RWPE2 (cell line): Measurements from ENCODE around the gene FAM174C.

Experiments used
- ATAC-seq: fragments of 200-7000 bp; cut with Tn5 transposase; 3 replicates; pipeline ENCODE4 v1.9.1; 2021; ENCODE audit warnings: low read depth
- DNase-seq: peaks from one replicate; pipeline ENCODE4 v3.0.0-alpha.2; 2020; ENCODE audit warnings: low spot score
- H3K27ac ChIP-seq: fragments of 450-650 bp; 2 replicates; pipeline ENCODE4 v1.5.1; 2017; ENCODE audit warnings: mild to moderate bottlenecking; ENCODE audit not compliant: poor library complexity, severe bottlenecking
- H3K27me3 ChIP-seq: fragments of 250-450 bp; sonication (Bioruptor Pico); 2 replicates; pipeline ENCODE4 v1.5.1; 2021; ENCODE audit warnings: mild to moderate bottlenecking, moderate library complexity; ENCODE audit not compliant: insufficient read depth, poor library complexity, severe bottlenecking
- H3K36me3 ChIP-seq: fragments of 250-450 bp; sonication (Bioruptor Pico); 2 replicates; pipeline ENCODE4 v1.5.1; 2020; ENCODE audit warnings: low read depth, mild to moderate bottlenecking, moderate library complexity
- H3K4me1 ChIP-seq: fragments of 250-450 bp; sonication (Bioruptor Pico); 2 replicates; pipeline ENCODE4 v1.5.1; 2021; ENCODE audit warnings: mild to moderate bottlenecking, moderate library complexity; ENCODE audit not compliant: insufficient read depth, poor library complexity, severe bottlenecking
- H3K4me3 ChIP-seq: fragments of 250-450 bp; sonication (Bioruptor Pico); 2 replicates; pipeline ENCODE4 v1.5.1; 2021; ENCODE audit warnings: mild to moderate bottlenecking, moderate library complexity; ENCODE audit not compliant: severe bottlenecking
- H3K9me3 ChIP-seq: fragments of 250-450 bp; sonication (Bioruptor Pico); 2 replicates; pipeline ENCODE4 v1.5.1; 2021; ENCODE audit warnings: mild to moderate bottlenecking, moderate library complexity; ENCODE audit not compliant: severe bottlenecking
- TF ChIP-seq, protein P1 (sequence below): fragments of 450-650 bp; IDR thresholded peaks from one replicate; pipeline ENCODE4 v1.5.1; 2017; ENCODE audit warnings: mild to moderate bottlenecking, moderate library complexity; ENCODE audit not compliant: poor library complexity, severe bottlenecking

Gene FAM174C

DNA sequence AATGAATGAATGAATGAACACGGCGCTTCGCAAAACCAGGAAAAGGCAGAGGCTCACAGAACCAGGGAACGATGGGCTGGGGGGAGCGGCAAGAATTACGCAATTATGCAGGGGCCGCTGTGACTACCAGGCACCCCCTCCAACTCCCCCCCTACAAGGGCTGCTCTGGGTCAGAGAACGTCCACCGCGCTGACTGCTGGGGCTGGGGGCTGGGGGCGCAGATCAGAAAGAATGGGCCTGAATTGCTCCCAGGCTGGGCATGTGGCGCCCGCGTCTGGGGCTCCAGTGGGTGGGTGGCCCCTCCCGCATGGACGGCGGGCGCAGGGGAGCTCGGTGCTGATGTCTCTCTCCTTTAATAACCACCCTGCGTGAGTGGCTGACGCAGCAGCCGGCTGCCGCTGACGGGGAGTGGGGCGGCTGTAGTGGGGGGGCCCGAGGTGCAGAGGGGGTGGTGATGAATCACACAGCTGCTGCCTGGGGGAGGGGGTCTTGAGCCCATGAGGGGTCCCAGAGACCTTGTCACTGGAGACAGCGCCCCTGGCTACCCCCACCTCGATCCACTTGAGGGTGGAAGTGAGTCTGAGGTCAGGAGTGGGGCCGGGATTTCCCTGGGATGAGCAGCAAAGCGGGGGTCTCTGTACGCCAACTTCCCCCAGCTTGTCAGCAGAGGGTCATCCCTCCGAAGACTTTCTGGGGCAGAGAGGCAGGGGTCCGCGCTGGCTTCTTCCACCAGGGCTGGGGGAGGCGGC, 7.7 kb upstream of the FAM174C start:
- DNase-seq = no peak
- no peak for ATAC-seq
- peaks cover 28% of the 10 kb centered on the region for H3K36me3 ChIP-seq
- no peaks in the 10 kb centered on the region for H3K9me3 ChIP-seq
- H3K4me1 ChIP-seq = peaks cover 7% of the 10 kb centered on the region
- peak overlapping the region; percentile 33 for H3K4me3 ChIP-seq
- TF ChIP-seq, protein P1, sequence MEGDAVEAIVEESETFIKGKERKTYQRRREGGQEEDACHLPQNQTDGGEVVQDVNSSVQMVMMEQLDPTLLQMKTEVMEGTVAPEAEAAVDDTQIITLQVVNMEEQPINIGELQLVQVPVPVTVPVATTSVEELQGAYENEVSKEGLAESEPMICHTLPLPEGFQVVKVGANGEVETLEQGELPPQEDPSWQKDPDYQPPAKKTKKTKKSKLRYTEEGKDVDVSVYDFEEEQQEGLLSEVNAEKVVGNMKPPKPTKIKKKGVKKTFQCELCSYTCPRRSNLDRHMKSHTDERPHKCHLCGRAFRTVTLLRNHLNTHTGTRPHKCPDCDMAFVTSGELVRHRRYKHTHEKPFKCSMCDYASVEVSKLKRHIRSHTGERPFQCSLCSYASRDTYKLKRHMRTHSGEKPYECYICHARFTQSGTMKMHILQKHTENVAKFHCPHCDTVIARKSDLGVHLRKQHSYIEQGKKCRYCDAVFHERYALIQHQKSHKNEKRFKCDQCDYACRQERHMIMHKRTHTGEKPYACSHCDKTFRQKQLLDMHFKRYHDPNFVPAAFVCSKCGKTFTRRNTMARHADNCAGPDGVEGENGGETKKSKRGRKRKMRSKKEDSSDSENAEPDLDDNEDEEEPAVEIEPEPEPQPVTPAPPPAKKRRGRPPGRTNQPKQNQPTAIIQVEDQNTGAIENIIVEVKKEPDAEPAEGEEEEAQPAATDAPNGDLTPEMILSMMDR = no peak
- H3K27me3 ChIP-seq = no peaks in the 10 kb centered on the region
- H3K27ac ChIP-seq = peak overlapping the region; percentile 97

DNA sequence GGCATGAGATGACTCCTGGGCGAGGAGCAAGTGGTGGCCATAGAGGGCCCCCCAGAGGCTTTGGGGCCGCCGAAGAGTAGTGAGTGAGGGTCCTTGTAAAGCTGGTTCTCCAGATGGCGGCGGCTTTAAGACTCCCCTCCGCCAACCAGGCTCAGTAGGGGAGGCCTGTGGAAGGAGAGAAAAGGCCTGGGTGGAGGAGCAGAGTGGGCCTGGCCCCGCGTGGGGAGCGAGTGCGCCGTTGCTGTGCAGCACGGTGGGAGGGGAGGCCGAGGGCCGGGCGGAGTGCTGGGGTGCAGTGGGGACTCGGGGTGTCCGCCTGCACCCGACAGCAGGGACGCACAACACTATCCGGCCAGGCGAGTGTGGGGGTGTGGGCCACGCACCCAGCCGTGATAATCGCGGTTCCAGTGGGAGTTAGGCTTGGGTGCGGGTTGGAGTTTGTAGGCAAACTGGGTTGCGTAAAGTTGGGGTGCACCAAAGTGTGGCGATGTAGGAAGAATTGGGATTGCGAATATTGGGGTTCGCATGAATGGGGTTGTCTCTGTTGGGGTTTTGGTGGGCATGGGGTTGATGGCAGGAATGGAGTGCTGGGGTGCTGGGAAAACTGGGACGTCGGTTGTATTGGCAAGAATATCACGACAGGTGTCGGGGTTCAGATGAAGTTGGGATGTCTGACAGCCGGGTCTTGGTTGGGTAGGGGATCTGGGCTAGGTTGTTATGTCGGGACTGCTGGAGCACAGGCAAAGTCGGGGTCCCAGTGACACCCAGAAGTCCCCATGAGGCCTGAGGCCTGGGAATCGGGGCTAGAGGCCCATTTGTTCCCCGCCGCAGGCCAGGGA, 6.9 kb upstream of the FAM174C start:
- H3K27ac ChIP-seq = peak overlapping the region; percentile 97
- no peak overlapping the region for H3K4me3 ChIP-seq
- no peaks in the 10 kb centered on the region for H3K9me3 ChIP-seq
- no peak for ATAC-seq
- TF ChIP-seq, protein P1 = no peak
- peaks cover 36% of the 10 kb centered on the region for H3K36me3 ChIP-seq
- no peaks in the 10 kb centered on the region for H3K27me3 ChIP-seq
- no peak for DNase-seq
- peaks cover 7% of the 10 kb centered on the region for H3K4me1 ChIP-seq

DNA sequence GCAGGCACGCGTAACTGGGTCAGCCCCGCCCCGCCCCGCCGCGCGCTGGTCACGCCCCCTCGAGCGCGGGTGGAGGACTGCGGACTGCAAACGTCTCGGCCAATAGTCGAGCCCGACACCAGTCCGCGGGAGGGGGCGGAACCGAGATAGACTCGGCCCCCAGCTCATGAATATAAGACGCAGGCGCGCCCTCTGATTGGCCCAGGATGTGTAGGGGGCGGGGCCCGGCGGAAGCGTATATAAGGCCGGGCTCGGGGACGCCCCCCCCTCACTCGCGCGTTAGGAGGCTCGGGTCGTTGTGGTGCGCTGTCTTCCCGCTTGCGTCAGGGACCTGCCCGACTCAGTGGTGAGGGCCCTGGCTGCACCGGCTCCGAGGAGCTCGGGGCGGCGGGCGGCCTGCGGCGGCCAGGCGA, 6.3 kb upstream of the FAM174C start, which contains the start of gene CIRBP:
Gene CIRBP, plus strand, starts transcription at position 268 of the 413 bp plus-strand sequence. CDS start 1,602 bp downstream, outside the sequence.
- peak within 1 kb of the TSS; percentile 82 for H3K4me3 ChIP-seq
- peaks cover 9% of the 10 kb centered on the region for H3K4me1 ChIP-seq
- TF ChIP-seq, protein P1 = no peak
- H3K27ac ChIP-seq = peak within 1 kb of the TSS; percentile 97
- no peaks in the 10 kb centered on the region for H3K9me3 ChIP-seq
- ATAC-seq (peak; percentile 57), DNase-seq (peak; percentile 98)
- no peaks in the 10 kb centered on the region for H3K27me3 ChIP-seq
- peaks cover 42% of the 10 kb centered on the region for H3K36me3 ChIP-seq

DNA sequence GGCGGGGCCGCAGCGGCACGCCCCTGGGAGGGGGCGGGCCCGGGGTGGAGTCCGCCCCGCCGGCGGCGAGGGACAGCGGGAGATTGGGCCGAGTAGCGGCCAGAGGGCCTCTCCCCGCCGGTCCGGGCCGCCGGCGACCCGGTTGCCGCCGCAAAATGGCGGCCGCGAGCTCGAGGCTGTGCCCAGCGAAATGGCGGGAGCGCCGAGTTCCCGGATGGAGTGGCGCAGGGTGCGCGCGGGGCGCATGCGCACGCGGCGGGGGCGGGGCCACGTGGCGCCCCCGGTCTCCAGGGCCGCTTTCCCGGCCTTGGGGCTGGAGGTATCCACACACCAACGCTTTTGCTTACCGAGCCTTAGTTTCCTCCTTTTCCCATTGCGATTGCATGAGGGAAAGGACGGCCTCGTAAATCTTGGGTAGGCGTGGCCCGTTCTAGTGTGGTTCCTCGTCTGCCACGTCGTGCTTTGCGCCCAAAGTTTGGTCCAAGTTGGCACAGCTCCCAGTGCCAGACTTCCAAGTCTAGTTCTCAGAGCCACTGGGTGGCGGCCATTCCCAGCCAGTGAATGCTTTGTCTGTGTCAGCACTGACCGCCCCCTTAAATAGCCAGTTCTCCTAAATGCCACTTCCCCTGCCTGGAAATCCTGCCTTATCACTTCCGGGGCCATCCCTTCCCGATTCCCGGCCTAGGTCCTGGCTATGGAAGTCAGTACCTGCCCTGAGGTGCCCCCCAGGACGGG, 5.7 kb upstream of the FAM174C start:
- peak overlapping the region; percentile 82 for H3K4me3 ChIP-seq
- DNase-seq (no peak), ATAC-seq (peak; percentile 2; the same call in 2 of the 3 replicates)
- no peaks in the 10 kb centered on the region for H3K9me3 ChIP-seq
- no peaks in the 10 kb centered on the region for H3K27me3 ChIP-seq
- peaks cover 48% of the 10 kb centered on the region for H3K36me3 ChIP-seq
- peak overlapping the region; percentile 97 for H3K27ac ChIP-seq
- TF ChIP-seq, protein P1 = no peak
- peaks cover 11% of the 10 kb centered on the region for H3K4me1 ChIP-seq
